Heart left ventricle (tissue), 16 donors: ENCODE data around the gene SLC43A2. TPM values are rescaled to one million over a fixed set of nuclear protein-coding genes. Genes with fewer than 3 reads are reported as not detected.
"Not testable (repeated sequence)": the region's sequence is repeated elsewhere in the genome, so short reads cannot be mapped to it uniquely, and the experiment has no call there.

Experiments used
- ATAC-seq, 4 donors: fragments of 200-7000 bp; cut with Tn5 transposase; one replicate each; pipeline ENCODE4 v1.9.1; 2020 to 2022; ENCODE audit warnings: moderate library complexity in 4 of 4, mild to moderate bottlenecking in 3 of 4, moderate number of reproducible peaks in 1 of 4
- DNase-seq, 5 donors: peaks; one replicate each; pipeline ENCODE4 v3.0.0-alpha.2; 2020
- H3K27ac ChIP-seq, 12 donors: fragments of 200-600 bp; sonication (generic) in 4 of 12; one replicate each; pipeline versions ENCODE4 v1.5.0 to v1.8.0; 2016 to 2022; ENCODE audit warnings: mild to moderate bottlenecking in 2 of 12
- H3K27me3 ChIP-seq, 9 donors: fragments of 200-600 bp; sonication (generic) in 2 of 9; one replicate each; pipeline versions ENCODE4 v1.5.1 to v1.8.0; 2016 to 2022; ENCODE audit warnings: mild to moderate bottlenecking in 3 of 9
- H3K36me3 ChIP-seq, 9 donors: fragments of 200-600 bp; sonication (generic) in 2 of 9; one replicate each; pipeline versions ENCODE4 v1.5.0 to v1.8.0; 2018 to 2022; ENCODE audit warnings: mild to moderate bottlenecking in 2 of 9
- H3K4me1 ChIP-seq, 12 donors: fragments of 200-600 bp; sonication (generic) in 4 of 12; one replicate each; pipeline versions ENCODE4 v1.5.0 to v1.8.0; 2016 to 2022; ENCODE audit warnings: mild to moderate bottlenecking in 3 of 12
- H3K4me3 ChIP-seq, 12 donors: fragments of 200-600 bp; sonication (generic) in 4 of 12; one replicate each; pipeline versions ENCODE4 v1.5.0 to v1.8.0; 2017 to 2022; ENCODE audit warnings: mild to moderate bottlenecking in 9 of 12, moderate library complexity in 4 of 12
- H3K9me3 ChIP-seq, 12 donors: fragments of 200-600 bp; sonication (generic) in 4 of 12; one replicate each; pipeline versions ENCODE4 v1.5.0 to v1.8.0; 2016 to 2022; ENCODE audit warnings: mild to moderate bottlenecking in 1 of 12
- CTCF ChIP-seq, 12 donors: fragments of 200-600 bp; sonication (generic) in 4 of 12; IDR thresholded peaks; one replicate each; pipeline versions ENCODE4 v1.5.0 to v1.8.0; 2018 to 2022; ENCODE audit warnings: antibody characterized with exemption in 12 of 12, mild to moderate bottlenecking in 5 of 12
- POLR2A ChIP-seq, 2 donors: fragments of 450-650 bp; IDR thresholded peaks; one replicate each; pipeline ENCODE4 v1.6.1; 2017; ENCODE audit warnings: antibody characterized with exemption in 2 of 2, mild to moderate bottlenecking in 2 of 2, moderate library complexity in 2 of 2
- WGBS, 4 donors: extraction: QIAGEN DNeasy Blood & Tissue Kit in 2 of 4; methylation state at CpG; one replicate each; pipeline versions ENCODE4 v1.1.5 to v1.1.7; 2013 to 2018; 5-methylcytosine and 5-hydroxymethylcytosine counted together
- intact Hi-C, 10 donors: fragments of 100-400 bp; cut with DNase I; formaldehyde crosslinking; loops; one replicate each; pipeline versions ENCODE4 v1.11.1 to v1.14.2; 2022
- polyA plus RNA-seq, 2 donors: library from polyadenylated mRNA; stranded (reverse); fragments of 200-250 nt; gene quantifications; one replicate each; pipeline ENCODE4 v1.2.3, GENCODE V29; 2013
- total RNA-seq, 9 donors: library from RNA; depleted of rRNA in 2 of 9; stranded (reverse); fragments of >200 nt in 2 of 9; fragmentation: NEBNext Ultra II Directional in 3 of 9; extraction: Animal tissue kit (Norgen Biotek cat#: 25700) in 3 of 9; gene quantifications; one replicate each; pipeline versions ENCODE4 v1.1.0 to v1.2.4, GENCODE V29; 2016 to 2023
- donor health status: ischemic (EF 13 %, LVEDD 7.1; RV severe dilation, severe dysfunction).
- donor health status: healthy with polysubstance abuse.
- donor health status: DM: no; HTN: yes; CAD: no.
- donor health status: DM: no; HTN: no; CAD: no.
- donor health status: ischemic (EF 25% LVEDD 6.9; RV normal size, moderate dysfunction).
- donor health status: ischemic (EF 25% LVEDD 5.7; RV mildly dilated, moderate dysfunction).
- donor health status: healthy.
- donor health status: DM: yes; HTN: yes; CAD: no.
- donor health status: ischemic (EF 35%, LVEDD 5.7; RV mildly dilated, moderate dysfunction).
- donor health status: nonischemic (EF 11% LVEDD 7.7; RV severe dilation, severe dysfunction).
- donor health status: DM: yes; HTN: yes; CAD: no.
- donor health status: PGD.
- donor health status: ischemic (EF 29% LVEDD 5.4; RV normal size, mild dysfunction).
- donor health status: nonischemic (EF 23%, LVEDD 6.1; RV moderate dilation, normal function).

The SLC43A2 gene
- total and polyA plus RNA-seq, 11 donors = 1.4 to 29.1 (median 6.8) TPM

DNA sequence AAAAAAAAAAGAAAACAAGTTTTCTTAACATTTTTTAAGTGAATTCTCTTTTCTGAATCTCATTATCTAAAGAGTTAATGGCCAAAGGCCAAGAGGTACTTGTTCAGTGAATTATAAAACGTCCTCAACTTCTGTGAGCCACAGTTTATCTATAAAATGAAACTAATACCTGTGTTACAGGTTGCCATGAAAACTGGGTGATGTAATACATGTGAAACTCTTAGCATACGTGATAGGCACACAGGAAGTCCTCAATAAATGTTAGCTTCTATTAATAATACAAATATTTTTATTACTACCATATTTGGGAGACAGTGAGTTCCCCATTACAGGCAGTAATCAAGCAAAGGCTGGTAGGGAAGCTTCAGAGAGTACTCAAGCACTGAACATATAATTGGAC, 98.8 kb downstream of the SLC43A2 start:
- DNase-seq (no peak), ATAC-seq (no peak)
- H3K4me1 ChIP-seq = peaks cover 0 to 19% (median 2%) of the 10 kb centered on the region in 12 donors
- 33 to 54% (median 46%) methylated on average over 2 of the region's 2 CpGs for WGBS, 4 donors
- no peak overlapping the region for H3K27ac ChIP-seq
- no peak overlapping the region for H3K4me3 ChIP-seq
- H3K9me3 ChIP-seq = no peaks in the 10 kb centered on the region
- H3K27me3 ChIP-seq = no peaks in the 10 kb centered on the region
- H3K36me3 ChIP-seq = peaks cover 0 to 99% (median 92%) of the 10 kb centered on the region in 9 donors
- intact Hi-C loops = loop anchor here in 2 of 10 donors (5.0 kb wide), 2 partner anchors 178 to 263 kb away; no protein-coding TSS in a partner anchor
- no peak for TF ChIP-seq CTCF (IDR thresholded peaks at IDR 0.05)

DNA sequence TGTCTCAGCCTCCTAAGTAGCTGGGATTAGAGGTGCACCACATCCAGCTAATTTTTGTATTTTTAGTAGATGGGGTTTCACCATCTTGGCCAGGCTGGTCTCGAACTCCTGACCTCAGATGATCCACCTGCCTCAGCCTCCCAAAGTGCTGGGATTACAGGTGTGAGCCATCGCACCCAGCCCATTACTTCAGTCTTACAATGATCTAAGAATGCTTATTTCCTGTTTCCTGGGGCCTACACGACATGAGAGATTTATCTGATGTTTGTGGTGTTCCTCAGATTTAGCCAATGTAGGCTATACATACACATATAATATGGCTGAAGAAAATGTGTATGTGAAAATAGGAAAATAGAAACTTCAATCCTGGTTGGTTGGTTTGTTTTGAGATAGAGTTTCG, 101.8 kb downstream of the SLC43A2 start:
- H3K27me3 ChIP-seq, DNase-seq, H3K4me1 ChIP-seq, ATAC-seq, H3K9me3 ChIP-seq, intact Hi-C loops, H3K27ac ChIP-seq, H3K4me3 ChIP-seq: not testable (repeated sequence)
- WGBS, 4 donors = 77 to 87% (median 80%) methylated on average over 4 of the region's 4 CpGs
- peaks cover 0 to 93% (median 79%) of the 10 kb centered on the region in 9 donors for H3K36me3 ChIP-seq

- H3K27ac ChIP-seq = no peak overlapping the region
- intact Hi-C loops = no loop called here
- WGBS, 4 donors = 90 to 94% (median 93%) methylated on average over 5 of the region's 5 CpGs
- no peaks in the 10 kb centered on the region for H3K9me3 ChIP-seq
- no peak overlapping the region for H3K4me3 ChIP-seq
- ATAC-seq (no peak), DNase-seq (no peak)
- H3K4me1 ChIP-seq = peaks cover 0 to 9% (median 2%) of the 10 kb centered on the region in 12 donors
- TF ChIP-seq CTCF (IDR thresholded peaks at IDR 0.05) (no peak), POLR2A (IDR thresholded peaks at IDR 0.05) (no peak)
- peaks cover 0 to 78% (median 50%) of the 10 kb centered on the region in 9 donors for H3K36me3 ChIP-seq
- no peaks in the 10 kb centered on the region for H3K27me3 ChIP-seq
These were observed 106.0 kb downstream of the SLC43A2 start for GRCh38 chr17:1522626-1523025.

DNA sequence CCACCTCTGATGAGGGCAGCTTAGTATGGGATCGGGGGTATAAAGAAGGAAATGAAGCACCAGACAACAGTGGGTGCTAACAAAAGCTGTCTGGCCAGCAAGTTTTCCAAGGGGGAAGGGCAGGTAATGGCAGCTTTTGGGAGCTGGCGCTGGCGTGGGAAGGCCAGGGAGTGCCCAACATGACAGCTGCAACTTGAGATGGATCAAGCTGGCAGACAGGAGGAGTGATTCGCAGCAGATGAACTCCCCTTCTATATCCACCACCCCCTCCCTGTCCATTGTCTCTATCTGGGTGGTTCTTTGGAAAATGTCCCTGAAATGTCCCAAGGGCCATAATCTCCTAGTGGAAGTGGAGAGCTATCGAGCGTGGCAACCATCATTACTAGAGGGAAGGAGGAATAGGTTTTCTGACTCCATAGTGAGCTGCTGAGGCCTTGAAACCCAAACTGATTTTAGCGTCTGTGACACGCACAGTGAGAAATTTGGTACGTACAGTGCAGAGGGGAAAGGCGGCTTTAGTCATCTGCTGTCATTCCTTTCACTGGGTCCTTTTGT, 107.5 kb downstream of the SLC43A2 start:
- peaks cover 0 to 15% (median 7%) of the 10 kb centered on the region in 12 donors for H3K4me1 ChIP-seq
- H3K4me3 ChIP-seq = no peak overlapping the region
- no peak overlapping the region for H3K27ac ChIP-seq
- DNase-seq (no peak), ATAC-seq (no peak)
- no peaks in the 10 kb centered on the region for H3K9me3 ChIP-seq
- peaks cover 0 to 64% (median 35%) of the 10 kb centered on the region in 9 donors for H3K36me3 ChIP-seq
- WGBS, 4 donors = 78 to 81% (median 79%) methylated on average over 10 of the region's 10 CpGs
- TF ChIP-seq CTCF (IDR thresholded peaks at IDR 0.05) = no peak
- TF ChIP-seq POLR2A (IDR thresholded peaks at IDR 0.05) = no peak
- H3K27me3 ChIP-seq = no peaks in the 10 kb centered on the region
- intact Hi-C loops = no loop called here

- Histone ChIP-seq H3K27ac (no peak overlapping the region), H3K27me3 (no peaks in the 10 kb centered on the region), H3K4me1 (peaks cover 7 to 28% (median 18%) of the 10 kb centered on the region in 12 donors), H3K36me3 (peaks cover 0 to 50% (median 24%) of the 10 kb centered on the region in 9 donors), H3K4me3 (no peak overlapping the region), H3K9me3 (no peaks in the 10 kb centered on the region)
- ATAC-seq (no peak), DNase-seq (no peak)
- intact Hi-C loops = loop anchor here in 9 of 10 donors (5.0 to 10.0 kb wide), 7 partner anchors 62 to 255 kb away; partner anchors contain the start of genes TRARG1 (in 6 of the 9), CRK (in 5 of the 9) and BHLHA9 (in 1 of the 9)
- no peak for TF ChIP-seq POLR2A (IDR thresholded peaks at IDR 0.05)
- TF ChIP-seq CTCF (IDR thresholded peaks at IDR 0.05) = no peak
- WGBS, 4 donors = 86 to 92% (median 89%) methylated on average over 7 of the region's 7 CpGs
These were observed 109.0 kb downstream of the SLC43A2 start for GRCh38 chr17:1519678-1520077.
